Hindlimb muscle (tissue), 1 donor: Measurements from ENCODE around the gene PGAM2. TPM values are rescaled to one million over a fixed set of nuclear protein-coding genes. Genes with fewer than 3 reads are reported as not detected.

Experiments
- DNase-seq: peaks from one replicate; pipeline ENCODE4 v3.0.0-alpha.2; 2013
- polyA plus RNA-seq: library from polyadenylated mRNA; unstranded; fragments of 120-200 nt; gene quantifications from one replicate; pipeline ENCODE4 v1.2.1, GENCODE V29; 2013; ENCODE audit not compliant: insufficient read length

PGAM2 gene
- polyA plus RNA-seq, 1 donor, result 319 TPM

- no peak for DNase-seq
Observed at GRCh38 chr7:44064791-44065430, 456 bp downstream of the PGAM2 start.

GRCh38 chr7:44063894-44064651, 1.3 kb downstream of the PGAM2 start:
- DNase-seq, result no peak

- no peak for DNase-seq
Observed at GRCh38 chr7:44063547-44063893, 1.8 kb downstream of the PGAM2 start.

- no peak for DNase-seq
Observed at GRCh38 chr7:44062903-44063295, 2.5 kb downstream of the PGAM2 start.

GRCh38 chr7:44062180-44062902, 3.0 kb downstream of the PGAM2 start:
- no peak for DNase-seq

GRCh38 chr7:44061645-44062179, 3.7 kb downstream of the PGAM2 start:
- no peak for DNase-seq

GRCh38 chr7:44060948-44061644, 4.3 kb downstream of the PGAM2 start:
- DNase-seq, result no peak

GRCh38 chr7:44060091-44060947, 5.0 kb downstream of the PGAM2 start:
- DNase-seq, result no peak

GRCh38 chr7:44059219-44060090, 5.9 kb downstream of the PGAM2 start:
- DNase-seq, result no peak

- no peak for DNase-seq
Observed at GRCh38 chr7:44058759-44059218, 6.6 kb downstream of the PGAM2 start.

- no peak for DNase-seq
Observed at GRCh38 chr7:44057849-44058758, 7.3 kb downstream of the PGAM2 start.

- DNase-seq, result no peak
Observed at GRCh38 chr7:44057181-44057848, 8.1 kb downstream of the PGAM2 start.

GRCh38 chr7:44056681-44057080, 8.7 kb downstream of the PGAM2 start:
- no peak for DNase-seq

- no peak for DNase-seq
Observed at GRCh38 chr7:44052771-44053365, 12.5 kb downstream of the PGAM2 start.

- DNase-seq, result no peak
Observed at GRCh38 chr7:44051611-44052220, 13.7 kb downstream of the PGAM2 start.

GRCh38 chr7:44050915-44051560, 14.3 kb downstream of the PGAM2 start:
- no peak for DNase-seq

- DNase-seq, result no peak
Observed at GRCh38 chr7:44050121-44050914, 15.0 kb downstream of the PGAM2 start.
